ENCODE data around the gene ATP1B1.

DNA sequence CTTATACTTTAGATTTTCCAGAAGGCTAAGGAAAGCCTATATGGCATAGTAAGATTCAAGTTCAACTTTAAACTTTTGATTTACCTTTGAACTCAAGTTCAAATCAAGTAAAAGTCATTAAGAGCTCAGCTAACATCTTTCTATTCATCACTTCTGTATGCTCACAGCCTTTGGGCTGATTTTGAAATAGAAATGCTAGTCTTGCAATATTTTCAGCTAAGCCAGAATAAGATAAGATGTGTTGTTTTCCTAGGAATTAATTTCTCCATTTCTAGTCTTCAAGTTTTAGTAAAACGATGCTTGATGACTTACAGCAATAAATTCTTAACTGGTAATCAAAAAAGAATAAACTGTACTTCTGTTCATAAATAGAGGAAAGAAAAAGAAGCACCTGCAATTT lies 35.6 kb downstream of the ATP1B1 start:
- TF ChIP-seq, protein P1, sequence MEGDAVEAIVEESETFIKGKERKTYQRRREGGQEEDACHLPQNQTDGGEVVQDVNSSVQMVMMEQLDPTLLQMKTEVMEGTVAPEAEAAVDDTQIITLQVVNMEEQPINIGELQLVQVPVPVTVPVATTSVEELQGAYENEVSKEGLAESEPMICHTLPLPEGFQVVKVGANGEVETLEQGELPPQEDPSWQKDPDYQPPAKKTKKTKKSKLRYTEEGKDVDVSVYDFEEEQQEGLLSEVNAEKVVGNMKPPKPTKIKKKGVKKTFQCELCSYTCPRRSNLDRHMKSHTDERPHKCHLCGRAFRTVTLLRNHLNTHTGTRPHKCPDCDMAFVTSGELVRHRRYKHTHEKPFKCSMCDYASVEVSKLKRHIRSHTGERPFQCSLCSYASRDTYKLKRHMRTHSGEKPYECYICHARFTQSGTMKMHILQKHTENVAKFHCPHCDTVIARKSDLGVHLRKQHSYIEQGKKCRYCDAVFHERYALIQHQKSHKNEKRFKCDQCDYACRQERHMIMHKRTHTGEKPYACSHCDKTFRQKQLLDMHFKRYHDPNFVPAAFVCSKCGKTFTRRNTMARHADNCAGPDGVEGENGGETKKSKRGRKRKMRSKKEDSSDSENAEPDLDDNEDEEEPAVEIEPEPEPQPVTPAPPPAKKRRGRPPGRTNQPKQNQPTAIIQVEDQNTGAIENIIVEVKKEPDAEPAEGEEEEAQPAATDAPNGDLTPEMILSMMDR (optimal IDR thresholded peaks at IDR 0.05 in 1 of 3, IDR thresholded peaks at IDR 0.05 in 1 of 3, conservative IDR thresholded peaks at IDR 0.05 in 1 of 3; ENCODE audit: extremely low read depth in 1 of 3, insufficient read depth in 2 of 3, low read length in 3 of 3): no peak
- TF ChIP-seq EZH2 (IDR thresholded peaks at IDR 0.05; ENCODE audit: low read length): no peak
